Nephron (organoid): ENCODE data around the gene PCDHA8.
"Not testable (repeated sequence)": the region's sequence is repeated elsewhere in the genome, so short reads cannot be mapped to it uniquely, and the experiment has no call there.

ENCODE experiments used
- H3K27ac Mint-ChIP-seq, 3 experiments: 2 replicates each; pipeline ENCODE4 v1.8.0; 2020; ENCODE audit warnings: mixed read lengths in 3 of 3, mild to moderate bottlenecking in 2 of 3, moderate library complexity in 1 of 3
- H3K27me3 Mint-ChIP-seq: 2 replicates; pipeline ENCODE4 v1.8.0; 2021; ENCODE audit warnings: low read depth, mild to moderate bottlenecking, moderate library complexity, mixed read lengths
- H3K36me3 Mint-ChIP-seq: 2 replicates; pipeline ENCODE4 v1.8.0; 2020; ENCODE audit warnings: low read depth, mixed read lengths
- H3K4me1 Mint-ChIP-seq: 2 replicates; pipeline ENCODE4 v1.8.0; 2020; ENCODE audit warnings: mixed read lengths
- H3K4me3 Mint-ChIP-seq, 3 experiments: 2 replicates each; pipeline ENCODE4 v1.8.0; 2020; ENCODE audit warnings: mild to moderate bottlenecking in 3 of 3, mixed read lengths in 3 of 3, moderate library complexity in 2 of 3
- H3K9me3 Mint-ChIP-seq: 2 replicates; pipeline ENCODE4 v1.8.0; 2020; ENCODE audit warnings: mixed read lengths
- TF ChIP-seq, protein P1 (sequence below), 3 experiments: fragments of 200-600 bp; sonication (generic); IDR thresholded peaks; one replicate each; pipeline ENCODE4 v1.5.0; 2021; ENCODE audit warnings: antibody characterized with exemption in 3 of 3; ENCODE audit not compliant: unreplicated experiment in 3 of 3

The PCDHA8 gene

DNA sequence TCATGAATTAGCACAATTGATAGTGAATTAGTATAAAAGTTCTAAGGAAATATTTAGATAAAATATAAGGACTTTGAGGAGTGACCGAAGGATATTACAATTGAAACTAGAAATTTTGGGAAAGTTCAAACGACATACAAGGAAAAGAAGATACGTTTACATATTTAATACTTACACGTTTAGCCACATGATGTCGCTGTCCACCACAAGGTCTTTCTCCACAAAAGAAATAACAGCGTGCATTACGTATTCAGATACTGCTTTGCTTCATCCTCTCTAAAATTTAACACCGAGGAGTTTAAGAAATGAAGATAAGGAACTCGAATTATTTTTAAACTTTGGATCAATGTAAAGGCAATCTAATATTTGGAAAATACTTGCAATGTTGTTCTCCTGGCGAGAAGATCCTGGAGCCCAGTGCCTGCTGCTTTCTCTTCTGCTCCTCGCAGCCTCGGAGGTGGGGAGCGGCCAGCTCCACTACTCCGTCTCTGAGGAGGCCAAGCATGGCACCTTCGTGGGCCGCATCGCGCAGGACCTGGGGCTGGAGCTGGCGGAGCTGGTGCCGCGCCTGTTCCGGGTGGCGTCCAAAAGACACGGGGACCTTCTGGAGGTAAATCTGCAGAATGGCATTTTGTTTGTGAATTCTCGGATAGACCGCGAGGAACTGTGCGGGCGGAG lies 40.0 kb upstream of the PCDHA8 start, which contains the start of gene PCDHA3:
TSS of gene PCDHA3 (plus strand) at position 242 of the 678 bp plus-strand sequence.
- TF ChIP-seq, protein P1, sequence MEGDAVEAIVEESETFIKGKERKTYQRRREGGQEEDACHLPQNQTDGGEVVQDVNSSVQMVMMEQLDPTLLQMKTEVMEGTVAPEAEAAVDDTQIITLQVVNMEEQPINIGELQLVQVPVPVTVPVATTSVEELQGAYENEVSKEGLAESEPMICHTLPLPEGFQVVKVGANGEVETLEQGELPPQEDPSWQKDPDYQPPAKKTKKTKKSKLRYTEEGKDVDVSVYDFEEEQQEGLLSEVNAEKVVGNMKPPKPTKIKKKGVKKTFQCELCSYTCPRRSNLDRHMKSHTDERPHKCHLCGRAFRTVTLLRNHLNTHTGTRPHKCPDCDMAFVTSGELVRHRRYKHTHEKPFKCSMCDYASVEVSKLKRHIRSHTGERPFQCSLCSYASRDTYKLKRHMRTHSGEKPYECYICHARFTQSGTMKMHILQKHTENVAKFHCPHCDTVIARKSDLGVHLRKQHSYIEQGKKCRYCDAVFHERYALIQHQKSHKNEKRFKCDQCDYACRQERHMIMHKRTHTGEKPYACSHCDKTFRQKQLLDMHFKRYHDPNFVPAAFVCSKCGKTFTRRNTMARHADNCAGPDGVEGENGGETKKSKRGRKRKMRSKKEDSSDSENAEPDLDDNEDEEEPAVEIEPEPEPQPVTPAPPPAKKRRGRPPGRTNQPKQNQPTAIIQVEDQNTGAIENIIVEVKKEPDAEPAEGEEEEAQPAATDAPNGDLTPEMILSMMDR (IDR thresholded peaks at IDR 0.05; ENCODE audit: unreplicated experiment in 3 of 3): no peak
- Mint-ChIP-seq H3K27ac (no peak within 1 kb of the TSS), H3K4me3 (no peak within 1 kb of the TSS), H3K27me3 (no peaks in the 10 kb centered on the region), H3K36me3 (peaks cover 64% of the 10 kb centered on the region), H3K9me3 (peaks cover 33% of the 10 kb centered on the region), H3K4me1 (no peaks in the 10 kb centered on the region)

DNA sequence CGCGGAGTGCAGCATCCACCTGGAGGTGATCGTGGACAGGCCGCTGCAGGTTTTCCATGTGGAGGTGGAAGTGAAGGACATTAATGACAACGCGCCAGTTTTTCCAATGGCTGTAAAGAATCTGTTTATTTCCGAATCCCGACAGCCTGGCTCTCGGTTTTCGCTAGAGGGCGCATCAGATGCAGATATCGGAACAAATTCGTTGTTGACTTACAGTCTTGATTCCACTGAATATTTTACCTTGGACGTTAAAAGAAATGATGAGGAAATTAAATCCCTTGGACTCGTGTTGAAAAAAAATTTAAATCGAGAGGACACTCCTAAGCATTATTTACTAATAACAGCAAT lies 39.5 kb upstream of the PCDHA8 start:
- Mint-ChIP-seq H3K27me3 (no peaks in the 10 kb centered on the region), H3K4me3 (no peak overlapping the region), H3K36me3 (peaks cover 65% of the 10 kb centered on the region), H3K9me3 (peaks cover 32% of the 10 kb centered on the region), H3K27ac (no peak overlapping the region), H3K4me1 (no peaks in the 10 kb centered on the region)
- TF ChIP-seq, protein P1 (IDR thresholded peaks at IDR 0.05; ENCODE audit: unreplicated experiment in 3 of 3): no peak

DNA sequence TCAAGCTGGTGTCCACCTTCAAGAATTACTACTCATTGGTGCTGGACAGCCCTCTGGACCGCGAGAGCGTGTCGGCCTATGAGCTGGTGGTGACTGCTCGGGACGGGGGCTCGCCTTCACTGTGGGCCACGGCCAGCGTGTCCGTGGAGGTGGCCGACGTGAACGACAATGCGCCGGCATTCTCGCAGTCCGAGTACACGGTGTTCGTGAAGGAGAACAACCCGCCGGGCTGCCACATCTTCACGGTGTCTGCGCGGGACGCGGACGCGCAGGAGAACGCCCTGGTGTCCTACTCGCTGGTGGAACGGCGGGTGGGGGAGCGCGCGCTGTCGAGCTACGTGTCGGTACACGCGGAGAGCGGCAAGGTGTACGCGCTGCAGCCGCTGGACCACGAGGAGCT lies 38.6 kb upstream of the PCDHA8 start:
- not testable (repeated sequence) for H3K27me3 Mint-ChIP-seq, H3K4me3 Mint-ChIP-seq, H3K4me1 Mint-ChIP-seq, H3K27ac Mint-ChIP-seq
- peaks cover 34% of the 10 kb centered on the region for H3K9me3 Mint-ChIP-seq
- H3K36me3 Mint-ChIP-seq: peaks cover 68% of the 10 kb centered on the region

DNA sequence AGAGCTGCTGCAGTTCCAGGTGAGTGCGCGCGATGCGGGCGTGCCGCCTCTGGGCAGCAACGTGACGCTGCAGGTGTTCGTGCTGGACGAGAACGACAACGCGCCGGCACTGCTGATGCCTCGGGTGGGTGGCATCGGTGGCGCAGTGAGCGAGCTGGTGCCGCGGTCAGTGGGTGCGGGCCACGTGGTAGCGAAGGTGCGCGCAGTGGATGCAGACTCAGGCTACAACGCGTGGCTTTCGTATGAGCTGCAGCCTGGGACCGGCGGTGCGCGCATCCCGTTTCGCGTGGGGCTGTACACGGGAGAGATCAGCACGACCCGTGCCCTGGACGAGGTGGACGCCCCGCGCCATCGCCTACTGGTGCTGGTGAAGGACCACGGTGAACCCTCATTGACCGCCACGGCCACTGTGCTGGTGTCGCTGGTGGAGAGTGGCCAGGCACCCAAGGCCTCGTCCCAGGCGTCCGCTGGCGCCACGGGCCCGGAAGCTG lies 38.2 kb upstream of the PCDHA8 start:
- Mint-ChIP-seq H3K36me3 (peaks cover 71% of the 10 kb centered on the region), H3K27ac (no peak overlapping the region), H3K9me3 (peaks cover 37% of the 10 kb centered on the region), H3K4me1 (peaks cover 9% of the 10 kb centered on the region), H3K4me3 (no peak overlapping the region), H3K27me3 (no peaks in the 10 kb centered on the region)
- TF ChIP-seq, protein P1 (IDR thresholded peaks at IDR 0.05; ENCODE audit: unreplicated experiment in 3 of 3): no peak

DNA sequence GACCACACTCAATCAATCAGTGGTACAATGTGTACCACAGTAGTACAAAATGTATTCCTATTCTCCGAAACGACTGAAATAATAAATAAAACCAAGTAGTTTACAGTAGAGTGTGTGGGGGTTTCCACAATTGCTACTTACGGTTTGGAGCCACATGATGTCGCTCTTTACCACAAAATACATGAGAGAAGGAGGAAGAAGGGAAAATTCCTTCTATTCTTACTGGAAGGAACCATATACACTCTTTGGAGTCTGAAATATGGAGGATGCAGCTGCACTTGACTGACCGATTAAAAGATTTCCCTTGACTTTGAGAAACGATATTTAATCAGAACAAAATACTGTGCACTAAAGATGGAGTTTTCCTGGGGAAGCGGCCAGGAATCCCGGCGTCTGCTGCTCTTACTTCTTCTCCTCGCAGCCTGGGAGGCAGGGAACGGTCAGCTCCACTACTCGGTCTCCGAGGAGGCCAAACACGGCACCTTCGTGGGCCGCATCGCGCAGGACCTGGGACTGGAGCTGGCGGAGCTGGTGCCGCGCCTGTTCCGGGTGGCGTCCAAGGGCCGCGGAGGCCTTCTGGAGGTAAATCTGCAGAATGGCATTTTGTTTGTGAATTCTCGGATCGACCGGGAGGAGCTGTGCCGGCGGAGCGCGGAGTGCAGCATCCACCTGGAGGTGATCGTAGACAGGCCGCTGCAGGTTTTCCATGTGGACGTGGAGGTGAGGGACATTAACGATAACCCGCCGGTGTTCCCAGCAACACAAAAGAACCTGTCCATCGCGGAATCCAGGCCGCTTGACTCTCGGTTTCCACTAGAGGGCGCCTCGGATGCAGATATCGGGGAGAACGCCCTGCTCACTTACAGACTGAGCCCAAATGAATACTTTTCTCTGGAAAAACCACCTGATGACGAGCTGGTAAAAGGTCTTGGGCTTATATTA lies 33.9 kb upstream of the PCDHA8 start, which contains the start of gene PCDHA4:
TSS of gene PCDHA4 (plus strand) at position 235 of the 942 bp plus-strand sequence.
- Mint-ChIP-seq H3K27ac (peak within 1 kb of the TSS; percentile 87 to 96 (median 90)), H3K27me3 (no peaks in the 10 kb centered on the region), H3K9me3 (peaks cover 53% of the 10 kb centered on the region), H3K4me3 (peak within 1 kb of the TSS; percentile 91 to 95 (median 95)), H3K4me1 (peaks cover 11% of the 10 kb centered on the region), H3K36me3 (peaks cover 78% of the 10 kb centered on the region)
- TF ChIP-seq, protein P1 (IDR thresholded peaks at IDR 0.05; ENCODE audit: unreplicated experiment in 3 of 3): peak; percentile 45 to 53 (median 52)

DNA sequence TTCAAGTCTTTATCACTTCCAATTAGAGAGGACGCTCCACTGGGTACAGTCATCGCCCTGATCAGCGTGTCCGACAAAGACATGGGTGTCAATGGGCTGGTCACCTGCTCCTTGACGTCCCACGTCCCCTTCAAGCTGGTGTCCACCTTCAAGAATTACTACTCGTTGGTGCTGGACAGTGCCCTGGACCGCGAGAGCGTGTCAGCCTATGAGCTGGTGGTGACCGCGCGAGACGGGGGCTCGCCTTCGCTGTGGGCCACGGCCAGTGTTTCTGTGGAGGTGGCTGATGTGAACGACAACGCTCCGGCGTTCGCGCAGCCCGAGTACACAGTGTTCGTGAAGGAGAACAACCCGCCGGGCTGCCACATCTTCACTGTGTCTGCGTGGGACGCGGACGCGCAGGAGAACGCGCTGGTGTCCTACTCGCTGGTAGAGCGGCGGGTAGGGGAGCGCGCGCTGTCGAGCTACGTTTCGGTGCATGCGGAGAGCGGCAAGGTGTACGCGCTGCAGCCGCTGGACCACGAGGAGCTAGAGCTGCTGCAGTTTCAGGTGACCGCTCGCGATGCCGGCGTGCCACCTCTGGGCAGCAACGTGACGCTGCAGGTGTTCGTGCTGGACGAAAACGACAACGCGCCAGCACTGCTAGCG lies 32.6 kb upstream of the PCDHA8 start:
- not testable (repeated sequence) for H3K27me3 Mint-ChIP-seq, H3K27ac Mint-ChIP-seq
- peak overlapping the region; percentile 91 to 95 (median 95) for H3K4me3 Mint-ChIP-seq
- H3K36me3 Mint-ChIP-seq: peaks cover 84% of the 10 kb centered on the region
- H3K4me1 Mint-ChIP-seq: peaks cover 11% of the 10 kb centered on the region
- H3K9me3 Mint-ChIP-seq: peaks cover 63% of the 10 kb centered on the region
